HG02938 (cell line): ENCODE measurements around the gene INPP5A.
"Not testable (repeated sequence)": the region's sequence is repeated elsewhere in the genome, so short reads cannot be mapped to it uniquely, and the experiment has no call there.

Experiments used
- ATAC-seq: cut with Tn5 transposase; IDR thresholded peaks from one replicate; pipeline ENCODE4 v1.9.1; 2021; ENCODE audit warnings: mild to moderate bottlenecking, moderate library complexity; ENCODE audit not compliant: unreplicated experiment

Gene INPP5A, protein sequence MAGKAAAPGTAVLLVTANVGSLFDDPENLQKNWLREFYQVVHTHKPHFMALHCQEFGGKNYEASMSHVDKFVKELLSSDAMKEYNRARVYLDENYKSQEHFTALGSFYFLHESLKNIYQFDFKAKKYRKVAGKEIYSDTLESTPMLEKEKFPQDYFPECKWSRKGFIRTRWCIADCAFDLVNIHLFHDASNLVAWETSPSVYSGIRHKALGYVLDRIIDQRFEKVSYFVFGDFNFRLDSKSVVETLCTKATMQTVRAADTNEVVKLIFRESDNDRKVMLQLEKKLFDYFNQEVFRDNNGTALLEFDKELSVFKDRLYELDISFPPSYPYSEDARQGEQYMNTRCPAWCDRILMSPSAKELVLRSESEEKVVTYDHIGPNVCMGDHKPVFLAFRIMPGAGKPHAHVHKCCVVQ

DNA sequence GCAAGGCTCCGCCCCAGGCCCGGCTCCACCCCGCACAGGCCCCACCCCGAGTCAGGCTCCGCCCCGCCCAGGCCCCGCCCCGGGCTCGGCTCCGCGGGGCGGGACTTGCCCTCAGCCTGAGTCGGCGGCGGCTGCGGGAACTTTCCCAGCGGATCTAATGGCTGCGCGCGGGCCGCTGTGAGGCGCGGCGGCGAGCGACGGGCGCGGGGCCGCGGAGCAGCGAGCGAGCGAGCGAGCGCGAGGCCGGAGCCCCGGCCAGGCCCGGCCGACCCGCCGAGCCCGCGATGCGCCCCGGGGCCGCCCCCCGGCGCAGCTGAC is at the start of gene INPP5A:
Gene INPP5A, plus strand, starts transcription at position 104 of the 318 bp plus-strand sequence. CDS start 310 bp downstream, outside the sequence.
- ATAC-seq = no peak

GRCh38 chr10:132488231-132488821 is 49.3 kb upstream of the INPP5A start:
- ATAC-seq = no peak

DNA sequence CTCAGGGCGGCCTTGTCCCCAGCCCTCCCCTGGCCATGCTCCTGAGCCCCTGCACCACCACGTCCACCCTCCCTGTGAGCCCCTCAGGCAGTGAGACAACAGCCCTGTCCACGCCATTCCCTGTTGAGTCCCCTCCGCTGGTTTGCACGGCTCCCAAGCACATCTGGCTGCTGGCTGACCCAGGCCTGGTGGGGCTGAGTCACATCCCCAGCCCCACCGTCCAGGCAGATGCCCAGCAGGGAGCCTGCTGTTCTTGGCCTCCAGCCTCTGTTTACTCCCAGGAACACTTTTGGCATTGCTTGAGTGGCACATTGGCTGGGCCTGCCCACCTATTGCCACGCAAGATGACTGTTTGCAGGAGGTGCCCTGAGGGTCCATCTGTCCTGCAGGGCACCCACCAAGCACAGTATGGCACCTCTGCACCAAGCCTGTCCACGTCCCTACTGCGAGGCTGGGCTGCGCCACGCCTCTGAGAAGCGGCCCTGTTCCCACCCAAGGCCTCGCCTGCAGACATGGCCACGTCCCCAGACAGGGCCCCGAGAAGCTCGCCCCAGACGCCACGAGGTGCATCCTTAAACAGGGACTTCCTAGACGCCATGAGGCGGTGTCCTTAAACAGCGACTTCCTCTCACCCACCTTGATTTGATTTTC is 48.4 kb upstream of the INPP5A start:
- ATAC-seq = no peak

DNA sequence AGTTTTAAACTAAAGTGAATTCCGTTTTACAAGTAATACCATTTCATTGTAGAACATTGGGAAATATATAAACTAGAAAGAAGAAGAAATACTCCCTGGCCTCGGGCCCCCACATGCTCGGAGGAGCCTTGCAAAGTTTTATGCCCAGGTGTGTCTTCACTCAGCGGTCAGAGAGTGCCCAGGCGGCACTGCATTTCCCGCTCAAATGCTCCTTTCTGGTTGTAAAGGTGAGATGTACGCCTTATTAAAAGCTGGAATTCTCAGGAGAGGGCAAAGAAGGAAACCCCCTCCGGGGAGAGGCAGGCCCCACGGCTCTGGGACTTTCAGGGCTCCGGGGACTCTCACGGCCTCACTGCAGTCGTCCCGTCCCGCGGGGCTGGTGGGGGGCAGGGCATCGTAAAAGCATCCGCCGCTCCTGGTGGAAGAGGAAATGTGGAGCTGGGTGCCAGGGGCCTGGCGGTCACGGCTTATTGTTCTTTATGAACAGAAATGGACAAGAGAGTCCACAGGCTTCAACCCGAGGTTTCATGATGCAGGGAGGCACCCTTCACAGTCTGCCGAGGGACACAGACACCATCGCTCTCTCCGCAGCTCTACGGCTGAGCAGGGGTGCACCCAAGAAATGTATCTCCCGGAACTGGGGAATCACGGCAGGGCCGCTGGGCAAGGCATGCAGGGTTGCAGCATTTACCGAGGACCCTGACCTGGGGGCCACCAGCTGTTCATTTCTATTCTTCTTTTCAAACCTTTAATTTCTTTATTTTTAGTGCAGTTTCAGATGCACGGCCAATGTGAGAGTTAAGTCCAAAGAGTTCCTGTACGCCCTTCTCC is 47.7 kb upstream of the INPP5A start:
- no peak for ATAC-seq

DNA sequence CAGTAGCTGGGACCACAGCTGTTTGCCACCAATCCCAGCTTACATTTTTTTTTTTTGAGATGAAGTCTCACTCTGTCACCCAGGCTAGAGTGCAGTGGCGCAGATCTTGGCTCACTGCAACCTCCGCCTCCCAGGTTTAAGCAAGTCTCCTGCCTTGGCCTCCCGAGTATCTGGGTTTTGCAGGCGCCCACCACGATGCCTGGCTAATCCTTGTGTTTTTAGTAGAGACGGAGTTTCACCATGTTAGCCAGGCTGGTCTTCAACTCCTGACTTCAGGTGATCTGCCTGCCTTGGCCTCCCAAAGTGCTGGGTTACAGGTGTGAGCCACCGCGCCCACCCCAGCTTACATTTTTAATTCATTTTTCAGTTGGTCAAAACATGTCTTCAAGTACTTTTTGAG is 46.1 kb upstream of the INPP5A start:
- ATAC-seq = not testable (repeated sequence)

GRCh38 chr10:132492323-132493025 is 45.1 kb upstream of the INPP5A start:
- no peak for ATAC-seq

GRCh38 chr10:132493246-132493755 is 44.3 kb upstream of the INPP5A start:
- no peak for ATAC-seq

DNA sequence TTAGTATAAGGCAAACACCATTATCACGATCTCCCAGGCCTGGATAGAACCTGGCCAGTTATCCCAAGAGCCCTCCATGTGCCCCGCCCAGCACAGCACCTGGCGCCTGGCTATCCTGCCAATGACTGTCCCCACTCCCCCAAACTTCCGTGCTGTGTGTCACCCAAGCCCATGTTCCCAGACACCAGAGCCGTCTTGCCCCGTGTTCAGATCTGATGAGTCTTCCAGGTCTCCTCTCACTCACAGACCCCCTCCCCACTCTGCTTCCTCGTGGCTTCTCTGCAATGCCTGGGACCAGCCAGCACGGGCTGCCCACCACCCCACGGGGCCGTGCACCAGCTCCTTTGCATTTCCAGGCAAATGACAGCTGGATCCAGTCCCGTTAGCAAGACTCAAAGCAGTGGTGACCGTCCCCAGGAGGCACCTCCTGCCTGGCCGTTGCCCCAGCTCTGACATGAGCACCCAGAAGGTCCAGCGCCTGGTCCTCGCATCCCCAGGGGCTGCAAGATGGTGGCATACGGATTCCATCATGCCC is 43.8 kb upstream of the INPP5A start:
- no peak for ATAC-seq

- ATAC-seq = no peak
Observed at GRCh38 chr10:132494866-132495630, 42.5 kb upstream of the INPP5A start.

- no peak for ATAC-seq
Observed at GRCh38 chr10:132496360-132497062, 41.1 kb upstream of the INPP5A start.

DNA sequence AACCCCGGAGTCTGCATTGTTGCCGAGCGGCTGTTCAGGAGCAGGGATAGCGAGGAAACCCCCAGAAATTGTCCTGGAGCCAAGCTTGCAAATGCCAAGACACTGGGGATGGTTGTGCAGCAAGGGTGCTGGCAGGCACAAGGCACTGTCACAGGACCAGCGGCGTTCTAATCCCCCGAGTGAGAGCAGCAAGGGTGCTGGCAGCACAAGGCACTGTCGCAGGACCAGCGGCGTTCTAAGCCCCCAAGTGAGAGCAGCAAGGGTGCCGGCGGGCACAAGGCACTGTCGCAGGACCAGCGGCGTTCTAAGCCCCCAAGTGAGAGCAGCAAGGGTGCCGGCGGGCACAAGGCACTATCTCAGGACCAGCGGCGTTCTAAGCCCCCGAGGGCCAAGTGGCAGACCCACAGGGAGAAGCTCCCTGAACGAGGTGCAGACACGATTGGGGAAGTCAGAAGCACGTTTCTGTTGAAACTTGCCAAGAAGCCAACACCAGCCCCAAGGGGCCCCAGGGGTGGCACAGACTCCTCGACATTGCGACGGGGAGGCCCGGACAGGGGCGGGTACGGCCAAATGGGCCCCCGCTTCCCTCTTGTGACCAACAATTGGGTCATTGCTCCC is 40.4 kb upstream of the INPP5A start:
- ATAC-seq = no peak

DNA sequence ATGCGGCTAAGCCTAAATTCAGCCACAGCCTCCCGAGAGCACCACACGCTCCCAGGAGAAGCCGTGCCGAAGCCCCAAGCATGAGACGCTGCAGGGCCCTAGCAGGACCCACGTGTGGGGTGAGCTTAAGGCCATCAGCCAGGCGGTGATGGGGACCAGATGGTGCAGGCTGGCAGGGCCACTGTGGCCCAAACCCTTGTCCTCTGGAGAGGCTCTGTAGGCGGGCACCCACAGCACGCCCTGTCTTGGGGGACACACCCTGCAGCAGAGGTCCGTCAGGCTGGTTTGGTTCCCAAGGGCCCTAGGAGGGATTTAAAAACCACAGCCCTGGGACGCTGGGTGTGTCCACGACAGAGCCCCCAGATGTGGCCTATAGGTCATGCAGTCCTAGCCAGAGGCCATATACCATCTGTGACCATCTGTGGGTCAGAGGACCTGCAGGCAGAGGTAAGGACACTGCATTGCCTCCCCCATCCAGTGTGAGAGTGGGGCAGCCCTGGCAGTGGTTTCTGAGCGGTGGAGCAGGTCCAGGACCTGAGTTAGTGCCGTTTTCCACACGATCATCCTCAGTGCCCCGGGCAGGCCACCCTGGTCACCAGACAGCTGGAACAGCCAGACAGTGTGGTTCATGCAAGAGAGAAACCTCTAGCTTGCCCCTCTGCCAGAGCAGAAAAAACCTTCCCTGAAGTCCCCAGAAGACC is 39.6 kb upstream of the INPP5A start:
- no peak for ATAC-seq

DNA sequence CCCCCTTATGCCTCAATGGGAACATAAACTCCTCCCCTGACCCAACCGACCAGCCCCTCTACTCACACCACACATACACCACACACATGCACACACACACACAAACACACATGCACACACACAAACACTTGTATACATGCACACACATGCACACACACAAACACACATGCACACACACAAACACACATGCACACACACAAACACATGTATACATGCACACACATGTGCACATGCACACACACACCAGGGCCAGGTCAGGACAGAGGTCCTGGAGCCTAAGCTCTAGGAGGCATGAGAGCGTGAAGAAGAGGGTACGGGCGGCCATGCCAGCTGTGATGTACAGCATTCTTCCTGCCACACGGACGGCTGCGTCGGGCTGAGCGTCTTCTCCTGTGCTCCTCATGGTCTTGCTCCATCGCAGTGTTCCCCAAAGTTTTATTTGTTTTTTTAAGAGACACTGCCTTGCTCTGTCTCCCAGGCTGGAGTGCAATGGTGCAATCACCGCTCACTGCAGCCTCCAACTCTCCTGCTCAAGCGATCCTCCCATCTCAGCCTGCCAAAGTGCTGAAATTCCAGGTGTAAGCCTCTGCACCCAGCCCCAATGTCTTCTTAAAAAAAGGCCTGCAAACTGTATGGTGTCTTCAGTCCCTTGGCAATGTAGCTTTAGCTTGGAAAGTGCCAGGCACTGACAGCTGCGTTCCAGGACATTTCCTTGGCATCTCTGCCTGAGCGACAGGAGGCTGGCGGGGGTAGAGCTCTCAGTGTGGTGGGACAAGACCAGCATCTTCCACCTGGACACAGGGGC is 38.8 kb upstream of the INPP5A start:
- no peak for ATAC-seq

DNA sequence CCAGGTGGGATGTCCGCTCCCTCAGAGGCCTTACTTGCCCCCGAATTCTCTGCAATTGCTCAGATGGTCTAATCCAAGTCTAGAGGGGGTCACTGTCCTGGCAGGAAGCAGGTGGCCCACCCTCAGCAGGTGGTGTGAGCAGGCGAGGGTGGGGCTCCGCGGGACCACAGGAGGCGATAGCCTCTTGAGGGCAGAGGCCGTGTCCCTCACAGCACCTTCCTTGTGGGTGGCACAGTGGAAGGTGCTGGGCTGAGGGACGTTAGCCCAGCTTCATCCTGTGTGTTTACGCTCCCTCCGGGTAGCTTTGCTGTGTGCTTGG is 38.3 kb upstream of the INPP5A start:
- ATAC-seq = no peak

GRCh38 chr10:132500781-132501415 is 36.7 kb upstream of the INPP5A start:
- no peak for ATAC-seq

GRCh38 chr10:132502544-132503300 is 34.9 kb upstream of the INPP5A start:
- no peak for ATAC-seq
